Parathyroid adenoma (tissue), 2 donors: Measurements from ENCODE around the gene GRAMD2A.

ENCODE experiments used
- H2AFZ ChIP-seq: fragments of 300-600 bp; sonication (generic); one replicate; pipeline ENCODE4 v1.7.0; 2017; ENCODE audit warnings: antibody characterized with exemption, mild to moderate bottlenecking
- H3K27ac ChIP-seq: fragments of 300-600 bp; sonication (generic); one replicate; pipeline ENCODE4 v1.7.0; 2017
- H3K27me3 ChIP-seq: fragments of 300-600 bp; sonication (generic); one replicate; pipeline ENCODE4 v1.7.0; 2017; ENCODE audit warnings: low read length; ENCODE audit not compliant: control insufficient read depth, insufficient read depth
- H3K36me3 ChIP-seq: fragments of 300-600 bp; sonication (generic); one replicate; pipeline ENCODE4 v1.7.0; 2017; ENCODE audit warnings: low read length; ENCODE audit not compliant: control insufficient read depth, insufficient read depth
- H3K4me1 ChIP-seq: fragments of 300-600 bp; sonication (generic); one replicate; pipeline ENCODE4 v1.7.0; 2017; ENCODE audit warnings: control low read depth
- H3K4me2 ChIP-seq: fragments of 300-600 bp; sonication (generic); one replicate; pipeline ENCODE4 v1.7.0; 2017; ENCODE audit warnings: low read length
- H3K4me3 ChIP-seq: fragments of 300-600 bp; sonication (generic); one replicate; pipeline ENCODE4 v1.7.0; 2017; ENCODE audit warnings: low read depth, low read length
- H3K79me2 ChIP-seq: fragments of 300-600 bp; sonication (generic); one replicate; pipeline ENCODE4 v1.7.0; 2017; ENCODE audit warnings: control low read depth
- H3K9ac ChIP-seq: fragments of 300-600 bp; sonication (generic); one replicate; pipeline ENCODE4 v1.7.0; 2017; ENCODE audit warnings: mild to moderate bottlenecking
- H3K9me3 ChIP-seq: fragments of 300-600 bp; sonication (generic); one replicate; pipeline ENCODE4 v1.7.0; 2017; ENCODE audit warnings: low read length; ENCODE audit not compliant: control insufficient read depth
- CTCF ChIP-seq: fragments of 300-600 bp; sonication (generic); IDR thresholded peaks from one replicate; pipeline ENCODE4 v1.7.0; 2017; ENCODE audit warnings: antibody characterized with exemption, mild to moderate bottlenecking
- donor health status: primary hyperparathyroidism.

The GRAMD2A gene

GRCh38 chr15:72229076-72229946 is 31.7 kb upstream of the GRAMD2A start:
- peak overlapping the region; percentile 93 for H2AFZ ChIP-seq
- H3K9me3 ChIP-seq, result no peaks in the 10 kb centered on the region
- H3K36me3 ChIP-seq, result no peaks in the 10 kb centered on the region
- peaks cover 7% of the 10 kb centered on the region for H3K4me1 ChIP-seq
- TF ChIP-seq CTCF, result no peak
- peak overlapping the region; percentile 66 for H3K27ac ChIP-seq
- H3K9ac ChIP-seq, result no peak overlapping the region
- H3K4me3 ChIP-seq, result peak overlapping the region; percentile 78
- H3K79me2 ChIP-seq, result peaks cover 20% of the 10 kb centered on the region
- H3K27me3 ChIP-seq, result no peaks in the 10 kb centered on the region
- peak overlapping the region; percentile 80 for H3K4me2 ChIP-seq

GRCh38 chr15:72227720-72228119 is 30.1 kb upstream of the GRAMD2A start:
- TF ChIP-seq CTCF, result no peak
- no peak overlapping the region for H3K27ac ChIP-seq
- no peaks in the 10 kb centered on the region for H3K36me3 ChIP-seq
- no peak overlapping the region for H3K4me2 ChIP-seq
- peaks cover 31% of the 10 kb centered on the region for H3K79me2 ChIP-seq
- no peaks in the 10 kb centered on the region for H3K27me3 ChIP-seq
- H3K9me3 ChIP-seq, result no peaks in the 10 kb centered on the region
- no peak overlapping the region for H3K9ac ChIP-seq
- H3K4me3 ChIP-seq, result no peak overlapping the region
- no peak overlapping the region for H2AFZ ChIP-seq
- peaks cover 7% of the 10 kb centered on the region for H3K4me1 ChIP-seq

GRCh38 chr15:72227192-72227586 is 29.6 kb upstream of the GRAMD2A start:
- no peak overlapping the region for H3K9ac ChIP-seq
- no peak overlapping the region for H3K4me3 ChIP-seq
- no peak overlapping the region for H3K27ac ChIP-seq
- H2AFZ ChIP-seq, result no peak overlapping the region
- no peak overlapping the region for H3K4me2 ChIP-seq
- no peak for TF ChIP-seq CTCF
- H3K4me1 ChIP-seq, result peaks cover 5% of the 10 kb centered on the region
- H3K27me3 ChIP-seq, result no peaks in the 10 kb centered on the region
- H3K79me2 ChIP-seq, result peaks cover 31% of the 10 kb centered on the region
- H3K36me3 ChIP-seq, result no peaks in the 10 kb centered on the region
- H3K9me3 ChIP-seq, result no peaks in the 10 kb centered on the region

GRCh38 chr15:72223278-72223677 is 25.7 kb upstream of the GRAMD2A start:
- Histone ChIP-seq H3K36me3 (no peaks in the 10 kb centered on the region), H3K27me3 (no peaks in the 10 kb centered on the region), H3K9ac (no peak overlapping the region), H2AFZ (no peak overlapping the region), H3K9me3 (no peaks in the 10 kb centered on the region), H3K4me3 (no peak overlapping the region), H3K27ac (no peak overlapping the region), H3K4me2 (no peak overlapping the region), H3K79me2 (peaks cover 38% of the 10 kb centered on the region), H3K4me1 (no peaks in the 10 kb centered on the region)
- TF ChIP-seq CTCF, result no peak

- Histone ChIP-seq H3K4me2 (no peak overlapping the region), H3K4me1 (no peaks in the 10 kb centered on the region), H2AFZ (no peak overlapping the region), H3K9ac (no peak overlapping the region), H3K27ac (no peak overlapping the region), H3K27me3 (no peaks in the 10 kb centered on the region), H3K9me3 (no peaks in the 10 kb centered on the region), H3K79me2 (peaks cover 38% of the 10 kb centered on the region), H3K36me3 (no peaks in the 10 kb centered on the region), H3K4me3 (no peak overlapping the region)
- no peak for TF ChIP-seq CTCF
These were observed 24.8 kb upstream of the GRAMD2A start for GRCh38 chr15:72222393-72222792.
